DOHH2 (cell line): ENCODE results near the gene POLE4.

ENCODE experiments used
- EZH2phosphoT487 ChIP-seq: fragments of 200-600 bp; sonication (generic); IDR thresholded peaks from 2 replicates; pipeline ENCODE4 v1.6.1; 2017; ENCODE audit warnings: borderline replicate concordance, mild to moderate bottlenecking, antibody characterized with exemption, low read length, moderate library complexity, mixed read lengths
- TF ChIP-seq, protein P1 (sequence below): fragments of 200-600 bp; sonication (generic); IDR thresholded peaks from one replicate; pipeline ENCODE4 v1.5.1; 2014; ENCODE audit warnings: antibody characterized with exemption, mild to moderate bottlenecking, low read depth, low read length; ENCODE audit not compliant: poor library complexity, severe bottlenecking

GRCh38 chr2:74959106-74959751 is 786 bp downstream of the POLE4 start:
- TF ChIP-seq, protein P1, sequence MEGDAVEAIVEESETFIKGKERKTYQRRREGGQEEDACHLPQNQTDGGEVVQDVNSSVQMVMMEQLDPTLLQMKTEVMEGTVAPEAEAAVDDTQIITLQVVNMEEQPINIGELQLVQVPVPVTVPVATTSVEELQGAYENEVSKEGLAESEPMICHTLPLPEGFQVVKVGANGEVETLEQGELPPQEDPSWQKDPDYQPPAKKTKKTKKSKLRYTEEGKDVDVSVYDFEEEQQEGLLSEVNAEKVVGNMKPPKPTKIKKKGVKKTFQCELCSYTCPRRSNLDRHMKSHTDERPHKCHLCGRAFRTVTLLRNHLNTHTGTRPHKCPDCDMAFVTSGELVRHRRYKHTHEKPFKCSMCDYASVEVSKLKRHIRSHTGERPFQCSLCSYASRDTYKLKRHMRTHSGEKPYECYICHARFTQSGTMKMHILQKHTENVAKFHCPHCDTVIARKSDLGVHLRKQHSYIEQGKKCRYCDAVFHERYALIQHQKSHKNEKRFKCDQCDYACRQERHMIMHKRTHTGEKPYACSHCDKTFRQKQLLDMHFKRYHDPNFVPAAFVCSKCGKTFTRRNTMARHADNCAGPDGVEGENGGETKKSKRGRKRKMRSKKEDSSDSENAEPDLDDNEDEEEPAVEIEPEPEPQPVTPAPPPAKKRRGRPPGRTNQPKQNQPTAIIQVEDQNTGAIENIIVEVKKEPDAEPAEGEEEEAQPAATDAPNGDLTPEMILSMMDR = no peak
- no peak for TF ChIP-seq EZH2phosphoT487
